CD8-positive, alpha-beta memory T cell (primary cell): ENCODE results near the gene CPA5. TPM values are rescaled to one million over a fixed set of nuclear protein-coding genes. Genes with fewer than 3 reads are reported as not detected.

Experiments
- CTCF ChIA-PET: fragments of 350-600 bp; sonication (Branson Sonifier 250); formaldehyde crosslinking; loops from one replicate; lab custom pipeline; 2021; ENCODE audit warnings: antibody characterized with exemption; lab: Charles Lee
- POLR2A ChIA-PET: fragments of 350-600 bp; sonication (Branson Sonifier 250); formaldehyde crosslinking; loops from one replicate; lab custom pipeline; 2021; ENCODE audit warnings: antibody characterized with exemption; lab: Charles Lee
- DNase-seq, 5 donors: peaks; one replicate each; pipeline versions ENCODE4 v3.0.0 to v3.0.0-alpha.2; 2020 to 2022; ENCODE audit warnings: mixed read lengths in 1 of 5
- H3K27ac ChIP-seq: one replicate; pipeline ENCODE4 v1.7.0; 2013; ENCODE audit warnings: low read depth, mild to moderate bottlenecking, low read length, moderate library complexity
- H3K27me3 ChIP-seq: 2 replicates; pipeline ENCODE4 v1.7.0; 2013; ENCODE audit warnings: low read length, mild to moderate bottlenecking; ENCODE audit not compliant: insufficient read depth, poor library complexity, severe bottlenecking
- H3K36me3 ChIP-seq: 2 replicates; pipeline ENCODE4 v1.7.0; 2013; ENCODE audit warnings: mild to moderate bottlenecking, low read length, moderate library complexity; ENCODE audit not compliant: insufficient read depth
- H3K4me1 ChIP-seq: 2 replicates; pipeline ENCODE4 v1.7.0; 2013; ENCODE audit warnings: mild to moderate bottlenecking, low read length, moderate library complexity; ENCODE audit not compliant: insufficient read depth
- H3K4me3 ChIP-seq: 2 replicates; pipeline ENCODE4 v1.7.0; 2013; ENCODE audit warnings: mild to moderate bottlenecking, low read length
- H3K9me3 ChIP-seq: 2 replicates; pipeline ENCODE4 v1.7.0; 2013; ENCODE audit warnings: mild to moderate bottlenecking, low read length
- H3K27ac Mint-ChIP-seq, 8 donors: one replicate each; pipeline ENCODE4 v1.8.0; 2020 to 2021; ENCODE audit warnings: mixed read lengths in 8 of 8, mild to moderate bottlenecking in 6 of 8, inconsistent platforms in 3 of 8, moderate library complexity in 3 of 8
- H3K27me3 Mint-ChIP-seq, 2 donors: one replicate each; pipeline ENCODE4 v1.8.0; 2020 to 2021; ENCODE audit warnings: mixed read lengths in 2 of 2, mild to moderate bottlenecking in 1 of 2, moderate library complexity in 1 of 2
- H3K36me3 Mint-ChIP-seq, 3 donors: one replicate each; pipeline ENCODE4 v1.8.0; 2020 to 2021; ENCODE audit warnings: mixed read lengths in 3 of 3, inconsistent platforms in 1 of 3, mild to moderate bottlenecking in 1 of 3
- H3K4me1 Mint-ChIP-seq, 3 donors: one replicate each; pipeline ENCODE4 v1.8.0; 2020 to 2021; ENCODE audit warnings: mixed read lengths in 3 of 3, inconsistent platforms in 1 of 3, mild to moderate bottlenecking in 1 of 3
- H3K4me3 Mint-ChIP-seq, 7 donors: one replicate each; pipeline ENCODE4 v1.8.0; 2020 to 2021; ENCODE audit warnings: mixed read lengths in 7 of 7, mild to moderate bottlenecking in 6 of 7, moderate library complexity in 4 of 7, inconsistent platforms in 2 of 7
- H3K9me3 Mint-ChIP-seq, 5 donors: one replicate each; pipeline ENCODE4 v1.8.0; 2020 to 2022; ENCODE audit warnings: mixed read lengths in 5 of 5, mild to moderate bottlenecking in 3 of 5, moderate library complexity in 2 of 5, inconsistent platforms in 1 of 5
- polyA plus RNA-seq: library from polyadenylated mRNA; unstranded; fragments of 300-500 nt; fragmentation: Illumina TruSeq; gene quantifications from one replicate; pipeline ENCODE4 v1.2.3, GENCODE V29; 2021
- total RNA-seq, 2 experiments: library from RNA; stranded (reverse); gene quantifications; one replicate each; pipeline ENCODE4 v1.2.3, GENCODE V29; 2021

CPA5 gene
- total and polyA plus RNA-seq, 3 experiments from 2014 or later = 1.0 to 30.5 (median 2.0) TPM

DNA sequence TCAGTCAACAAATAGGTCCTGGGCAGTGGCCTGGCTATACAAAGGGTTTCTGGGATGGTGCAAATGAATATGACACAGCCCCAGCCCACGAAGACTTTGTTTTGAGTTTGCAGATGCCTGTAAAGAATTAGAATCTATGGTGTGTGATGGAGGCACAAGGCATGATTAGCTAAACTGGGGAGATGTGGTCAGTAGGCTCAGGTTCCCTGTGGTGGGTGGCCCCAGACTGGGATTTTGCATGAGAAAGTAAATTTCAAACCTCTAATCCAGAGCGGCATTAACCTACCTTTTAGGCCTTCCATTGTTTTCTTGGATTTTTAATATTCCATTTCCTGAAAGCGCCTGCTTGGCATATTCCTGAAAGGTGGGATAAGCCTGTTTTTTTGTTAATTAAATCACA lies 6.4 kb upstream of the CPA5 start:
- CTCF ChIA-PET = no interaction called here

DNA sequence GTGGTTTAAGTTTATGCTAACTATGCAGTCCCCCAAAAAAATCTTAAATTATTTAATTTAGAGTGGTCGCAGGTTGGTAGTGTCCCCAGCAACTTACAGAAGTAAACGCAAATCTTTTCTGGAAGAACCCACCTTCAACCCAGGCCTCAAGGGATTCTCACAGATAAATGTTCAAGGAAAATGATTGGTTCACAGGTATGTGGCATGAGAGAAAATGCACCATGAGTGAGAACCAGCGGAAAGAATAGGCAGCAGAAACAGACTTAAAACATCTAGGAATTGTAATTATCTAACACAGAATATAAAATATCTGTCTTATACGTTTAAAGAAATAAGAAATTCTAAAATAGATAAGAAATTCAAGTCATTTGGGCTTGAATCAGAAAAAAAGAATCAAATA lies 2.7 kb upstream of the CPA5 start:
- Histone ChIP-seq H3K9me3 (no peaks in the 10 kb centered on the region), H3K27ac (no peak overlapping the region), H3K27me3 (no peaks in the 10 kb centered on the region), H3K4me1 (no peaks in the 10 kb centered on the region), H3K36me3 (no peaks in the 10 kb centered on the region), H3K4me3 (no peak overlapping the region)
- DNase-seq = no peak
- ChIA-PET POLR2A (no interaction called here), CTCF (no interaction called here)
- Mint-ChIP-seq H3K4me1 (no peaks in the 10 kb centered on the region), H3K4me3 (no peak overlapping the region), H3K27ac (peak overlapping the region in 1 of 8 donors; percentile 71), H3K36me3 (no peaks in the 10 kb centered on the region), H3K9me3 (no peaks in the 10 kb centered on the region), H3K27me3 (peaks cover 0 to 5% of the 10 kb centered on the region in 2 donors)

More for the DNA sequence above, 6.4 kb upstream of the CPA5 start:
- Histone ChIP-seq H3K27me3 (no peaks in the 10 kb centered on the region), H3K4me1 (no peaks in the 10 kb centered on the region), H3K27ac (no peak overlapping the region), H3K36me3 (no peaks in the 10 kb centered on the region), H3K4me3 (no peak overlapping the region), H3K9me3 (no peaks in the 10 kb centered on the region)
- no peaks in the 10 kb centered on the region for H3K4me1 Mint-ChIP-seq
- no peaks in the 10 kb centered on the region for H3K36me3 Mint-ChIP-seq
- DNase-seq = no peak
- H3K27ac Mint-ChIP-seq = no peak overlapping the region
- H3K27me3 Mint-ChIP-seq = peaks cover 5% of the 10 kb centered on the region in 2 donors
- H3K9me3 Mint-ChIP-seq = no peaks in the 10 kb centered on the region
- POLR2A ChIA-PET = no interaction called here
- H3K4me3 Mint-ChIP-seq = no peak overlapping the region

GRCh38 chr7:130342701-130343380 lies 1.8 kb upstream of the CPA5 start:
- no peaks in the 10 kb centered on the region for H3K4me1 ChIP-seq
- ChIA-PET CTCF (no interaction called here), POLR2A (no interaction called here)
- DNase-seq = no peak
- Mint-ChIP-seq H3K27ac (no peak overlapping the region), H3K27me3 (peaks cover 2 to 8% of the 10 kb centered on the region in 2 donors), H3K4me3 (no peak overlapping the region), H3K4me1 (no peaks in the 10 kb centered on the region), H3K9me3 (no peaks in the 10 kb centered on the region), H3K36me3 (no peaks in the 10 kb centered on the region)
- H3K36me3 ChIP-seq = no peaks in the 10 kb centered on the region
- no peak overlapping the region for H3K27ac ChIP-seq
- H3K9me3 ChIP-seq = no peaks in the 10 kb centered on the region
- H3K4me3 ChIP-seq = no peak overlapping the region
- no peaks in the 10 kb centered on the region for H3K27me3 ChIP-seq

- no peaks in the 10 kb centered on the region for H3K4me1 ChIP-seq
- DNase-seq = no peak
- H3K9me3 Mint-ChIP-seq = no peaks in the 10 kb centered on the region
- no peak overlapping the region for H3K27ac Mint-ChIP-seq
- H3K27ac ChIP-seq = no peak overlapping the region
- no peaks in the 10 kb centered on the region for H3K4me1 Mint-ChIP-seq
- no peaks in the 10 kb centered on the region for H3K36me3 Mint-ChIP-seq
- CTCF ChIA-PET = no interaction called here
- POLR2A ChIA-PET = no interaction called here
- H3K4me3 ChIP-seq = no peak overlapping the region
- H3K27me3 ChIP-seq = no peaks in the 10 kb centered on the region
- H3K36me3 ChIP-seq = no peaks in the 10 kb centered on the region
- no peaks in the 10 kb centered on the region for H3K9me3 ChIP-seq
- H3K4me3 Mint-ChIP-seq = no peak overlapping the region
- peaks cover 2 to 23% of the 10 kb centered on the region in 2 donors for H3K27me3 Mint-ChIP-seq
Measured at GRCh38 chr7:130345136-130345535, 520 bp downstream of the CPA5 start.

- no peak for DNase-seq
- Mint-ChIP-seq H3K4me3 (no peak overlapping the region), H3K9me3 (no peaks in the 10 kb centered on the region), H3K36me3 (no peaks in the 10 kb centered on the region), H3K27ac (no peak overlapping the region), H3K4me1 (peaks cover 0 to 4% (median 2%) of the 10 kb centered on the region in 3 donors), H3K27me3 (peaks cover 2 to 26% of the 10 kb centered on the region in 2 donors)
- no peaks in the 10 kb centered on the region for H3K9me3 ChIP-seq
- CTCF ChIA-PET = no interaction called here
- H3K36me3 ChIP-seq = no peaks in the 10 kb centered on the region
- H3K4me1 ChIP-seq = no peaks in the 10 kb centered on the region
- H3K27ac ChIP-seq = no peak overlapping the region
- H3K4me3 ChIP-seq = no peak overlapping the region
- H3K27me3 ChIP-seq = no peaks in the 10 kb centered on the region
- POLR2A ChIA-PET = no interaction called here
Measured at GRCh38 chr7:130345725-130346124, 1.1 kb downstream of the CPA5 start.

- no peaks in the 10 kb centered on the region for H3K9me3 ChIP-seq
- H3K27ac Mint-ChIP-seq = no peak overlapping the region
- no peaks in the 10 kb centered on the region for H3K36me3 ChIP-seq
- no peaks in the 10 kb centered on the region for H3K4me1 ChIP-seq
- peaks cover 1 to 10% (median 4%) of the 10 kb centered on the region in 3 donors for H3K4me1 Mint-ChIP-seq
- ChIA-PET POLR2A (no interaction called here), CTCF (no interaction called here)
- H3K36me3 Mint-ChIP-seq = no peaks in the 10 kb centered on the region
- DNase-seq = no peak
- peaks cover 2 to 30% of the 10 kb centered on the region in 2 donors for H3K27me3 Mint-ChIP-seq
- H3K4me3 Mint-ChIP-seq = no peak overlapping the region
- H3K9me3 Mint-ChIP-seq = no peaks in the 10 kb centered on the region
- H3K4me3 ChIP-seq = no peak overlapping the region
- no peaks in the 10 kb centered on the region for H3K27me3 ChIP-seq
- no peak overlapping the region for H3K27ac ChIP-seq
Measured at GRCh38 chr7:130346177-130346905, 1.7 kb downstream of the CPA5 start.

GRCh38 chr7:130346941-130347340 lies 2.3 kb downstream of the CPA5 start:
- Histone ChIP-seq H3K9me3 (no peaks in the 10 kb centered on the region), H3K4me1 (no peaks in the 10 kb centered on the region), H3K27ac (no peak overlapping the region), H3K27me3 (peaks cover 3% of the 10 kb centered on the region), H3K36me3 (no peaks in the 10 kb centered on the region), H3K4me3 (no peak overlapping the region)
- no peaks in the 10 kb centered on the region for H3K9me3 Mint-ChIP-seq
- DNase-seq = no peak
- H3K27me3 Mint-ChIP-seq = peaks cover 2 to 36% of the 10 kb centered on the region in 2 donors
- no peaks in the 10 kb centered on the region for H3K36me3 Mint-ChIP-seq
- POLR2A ChIA-PET = no interaction called here
- peaks cover 3 to 16% (median 4%) of the 10 kb centered on the region in 3 donors for H3K4me1 Mint-ChIP-seq
- H3K27ac Mint-ChIP-seq = no peak overlapping the region
- no peak overlapping the region for H3K4me3 Mint-ChIP-seq
- CTCF ChIA-PET = no interaction called here

DNA sequence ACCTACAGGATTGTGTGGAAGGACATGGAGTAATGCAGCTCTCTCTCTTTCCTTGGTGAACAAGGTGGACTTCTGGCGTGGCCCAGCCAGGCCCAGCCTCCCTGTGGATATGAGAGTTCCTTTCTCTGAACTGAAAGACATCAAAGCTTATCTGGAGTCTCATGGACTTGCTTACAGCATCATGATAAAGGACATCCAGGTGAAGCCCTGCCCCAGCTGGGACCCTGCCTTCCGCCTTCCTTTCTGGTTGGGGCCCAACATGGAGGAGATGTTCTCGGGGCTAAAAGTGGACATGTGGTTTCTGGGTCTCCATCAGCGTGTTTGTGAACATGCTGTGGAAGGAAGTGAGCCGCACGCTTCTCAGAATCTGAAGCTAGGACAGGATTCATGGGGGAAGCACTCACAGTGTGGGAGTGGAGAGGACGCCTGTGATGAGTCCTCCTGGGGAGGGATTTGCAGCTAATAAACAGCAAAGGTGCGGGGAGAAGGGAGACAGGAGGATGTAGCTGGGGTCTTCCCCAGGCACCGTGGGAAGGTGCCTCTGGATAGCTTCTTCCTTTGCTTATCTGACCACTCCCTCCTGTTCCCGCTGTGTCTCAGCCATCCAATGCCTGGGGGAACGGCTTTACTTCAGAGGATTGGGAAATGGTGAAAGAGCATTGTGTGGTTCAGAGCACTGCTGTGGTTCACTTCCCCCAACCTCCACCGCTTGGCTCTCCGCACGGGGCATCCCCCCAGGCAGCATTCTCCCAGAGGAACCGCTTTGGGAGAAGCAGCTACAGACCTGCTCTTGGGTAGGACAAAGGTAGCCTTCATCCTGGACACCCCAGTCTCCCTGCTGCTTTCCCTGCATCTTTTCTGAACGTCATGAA lies 5.5 kb downstream of the CPA5 start:
- no peaks in the 10 kb centered on the region for H3K36me3 ChIP-seq
- no peak for DNase-seq
- H3K4me1 Mint-ChIP-seq = peaks cover 4 to 18% (median 4%) of the 10 kb centered on the region in 3 donors
- H3K36me3 Mint-ChIP-seq = no peaks in the 10 kb centered on the region
- peaks cover 3% of the 10 kb centered on the region for H3K27me3 ChIP-seq
- no peak overlapping the region for H3K4me3 ChIP-seq
- ChIA-PET POLR2A (no interaction called here), CTCF (no interaction called here)
- no peaks in the 10 kb centered on the region for H3K9me3 Mint-ChIP-seq
- H3K4me1 ChIP-seq = no peaks in the 10 kb centered on the region
- no peak overlapping the region for H3K27ac Mint-ChIP-seq
- H3K9me3 ChIP-seq = no peaks in the 10 kb centered on the region
- H3K4me3 Mint-ChIP-seq = no peak overlapping the region
- H3K27me3 Mint-ChIP-seq = peaks cover 8 to 36% of the 10 kb centered on the region in 2 donors
- H3K27ac ChIP-seq = no peak overlapping the region
